ENCODE results near the gene UBTF.

The UBTF gene

DNA sequence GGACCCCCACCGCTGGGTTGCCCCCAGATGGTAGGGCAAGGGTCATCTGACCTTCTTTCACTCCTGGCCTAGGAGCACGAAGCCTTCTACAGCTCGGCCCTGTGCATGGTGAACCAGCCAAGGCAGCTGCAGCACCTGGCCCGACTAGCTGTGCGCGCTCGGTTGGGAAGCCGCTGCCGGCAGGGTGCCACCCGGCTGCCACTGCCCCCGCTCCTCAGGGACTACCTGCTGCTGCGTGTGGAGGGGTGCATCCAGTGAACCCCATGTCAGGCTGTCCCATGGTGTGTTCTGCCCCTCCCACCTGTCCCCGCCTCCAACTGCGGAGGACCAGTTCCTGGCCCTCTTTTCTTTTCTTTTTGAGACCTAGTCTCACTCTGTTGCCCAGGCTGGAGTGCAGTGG, 41.3 kb downstream of the UBTF start:
- no peak overlapping the region for H2BK120ac ChIP-seq (ENCODE audit: low read depth, low read length)

DNA sequence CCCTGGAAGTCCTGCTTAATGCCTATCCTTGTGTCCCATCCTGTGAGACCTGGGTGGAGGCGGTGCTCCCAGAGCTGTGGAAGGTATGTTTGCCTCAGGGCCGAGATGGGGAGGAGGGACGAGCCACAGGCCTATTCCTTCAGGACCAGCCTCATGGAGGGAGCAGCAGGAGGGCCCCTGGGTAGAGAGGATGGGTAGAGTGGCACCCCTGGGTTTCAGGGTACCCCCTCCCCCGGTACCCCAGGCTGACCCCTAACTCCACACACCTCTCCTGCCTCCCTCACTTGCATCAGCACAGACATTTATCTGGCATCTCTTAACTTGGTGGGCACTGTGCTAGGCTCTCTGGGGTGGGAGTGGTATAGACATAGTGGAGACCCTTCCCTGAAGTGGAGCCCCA, 41.8 kb downstream of the UBTF start:
- no peak overlapping the region for H3K4me2 ChIP-seq (ENCODE audit: low read length)
- H3K9ac ChIP-seq (ENCODE audit: low read length): no peak overlapping the region
- no peaks in the 10 kb centered on the region for H3K79me2 ChIP-seq (ENCODE audit: control insufficient read depth, insufficient read depth, low read length)
- no peak for DNase-seq
- H3K18ac ChIP-seq (ENCODE audit: low read length): no peak overlapping the region
- H3K79me1 ChIP-seq (ENCODE audit: low read length): peaks cover 2% of the 10 kb centered on the region
- WGBS (ENCODE audit: extremely low coverage, insufficient coverage, low lambda C conversion rate): no CpG with 5 or more reads among the region's 4 CpGs
- no peak overlapping the region for H2BK15ac ChIP-seq (replicated peaks; ENCODE audit: low read depth)
- no peak overlapping the region for H3K4me3 ChIP-seq (ENCODE audit: low read length)
- H3K36me3 ChIP-seq (ENCODE audit: control insufficient read depth, insufficient read depth, low read length): no peaks in the 10 kb centered on the region
- H2BK120ac ChIP-seq (ENCODE audit: low read depth, low read length): no peak overlapping the region
- no peaks in the 10 kb centered on the region for H3K4me1 ChIP-seq (ENCODE audit: control insufficient read depth, low read depth, low read length)
- no peak overlapping the region for H3K23ac ChIP-seq (ENCODE audit: low read length)
- H3K27ac ChIP-seq (ENCODE audit: low read depth, low read length): no peak overlapping the region
- H3K27me3 ChIP-seq (ENCODE audit: insufficient read depth, low read length, poor library complexity): no peaks in the 10 kb centered on the region
- H4K5ac ChIP-seq (ENCODE audit: low read length): no peak overlapping the region
- no peak overlapping the region for H4K8ac ChIP-seq (ENCODE audit: low read depth, low read length)
- H3K4ac ChIP-seq (ENCODE audit: low read depth, low read length): no peak overlapping the region
- H2AK5ac ChIP-seq (ENCODE audit: low read length): no peak overlapping the region
- no peak overlapping the region for H3K56ac ChIP-seq (ENCODE audit: low read length)
- no peak overlapping the region for H2BK5ac ChIP-seq (ENCODE audit: low read length)

More for the DNA sequence above, 41.3 kb downstream of the UBTF start:
- Histone ChIP-seq H3K4me2 (ENCODE audit: low read length) (no peak overlapping the region), H3K27me3 (ENCODE audit: insufficient read depth, low read length, poor library complexity) (no peaks in the 10 kb centered on the region), H3K4ac (ENCODE audit: low read depth, low read length) (no peak overlapping the region), H3K27ac (ENCODE audit: low read depth, low read length) (no peak overlapping the region), H4K8ac (ENCODE audit: low read depth, low read length) (no peak overlapping the region), H3K18ac (ENCODE audit: low read length) (no peak overlapping the region), H3K9ac (ENCODE audit: low read length) (no peak overlapping the region), H2BK15ac (replicated peaks; ENCODE audit: low read depth) (no peak overlapping the region), H2AK5ac (ENCODE audit: low read length) (no peak overlapping the region), H4K5ac (ENCODE audit: low read length) (no peak overlapping the region), H3K36me3 (ENCODE audit: control insufficient read depth, insufficient read depth, low read length) (no peaks in the 10 kb centered on the region), H3K56ac (ENCODE audit: low read length) (no peak overlapping the region), H3K23ac (ENCODE audit: low read length) (no peak overlapping the region), H3K4me3 (ENCODE audit: low read length) (no peak overlapping the region), H3K79me1 (ENCODE audit: low read length) (peaks cover 3% of the 10 kb centered on the region), H2BK5ac (ENCODE audit: low read length) (no peak overlapping the region), H3K4me1 (ENCODE audit: control insufficient read depth, low read depth, low read length) (no peaks in the 10 kb centered on the region), H3K79me2 (ENCODE audit: control insufficient read depth, insufficient read depth, low read length) (peaks cover 1% of the 10 kb centered on the region)
- DNase-seq: no peak
- no CpG with 5 or more reads among the region's 14 CpGs for WGBS (ENCODE audit: extremely low coverage, insufficient coverage, low lambda C conversion rate)

DNA sequence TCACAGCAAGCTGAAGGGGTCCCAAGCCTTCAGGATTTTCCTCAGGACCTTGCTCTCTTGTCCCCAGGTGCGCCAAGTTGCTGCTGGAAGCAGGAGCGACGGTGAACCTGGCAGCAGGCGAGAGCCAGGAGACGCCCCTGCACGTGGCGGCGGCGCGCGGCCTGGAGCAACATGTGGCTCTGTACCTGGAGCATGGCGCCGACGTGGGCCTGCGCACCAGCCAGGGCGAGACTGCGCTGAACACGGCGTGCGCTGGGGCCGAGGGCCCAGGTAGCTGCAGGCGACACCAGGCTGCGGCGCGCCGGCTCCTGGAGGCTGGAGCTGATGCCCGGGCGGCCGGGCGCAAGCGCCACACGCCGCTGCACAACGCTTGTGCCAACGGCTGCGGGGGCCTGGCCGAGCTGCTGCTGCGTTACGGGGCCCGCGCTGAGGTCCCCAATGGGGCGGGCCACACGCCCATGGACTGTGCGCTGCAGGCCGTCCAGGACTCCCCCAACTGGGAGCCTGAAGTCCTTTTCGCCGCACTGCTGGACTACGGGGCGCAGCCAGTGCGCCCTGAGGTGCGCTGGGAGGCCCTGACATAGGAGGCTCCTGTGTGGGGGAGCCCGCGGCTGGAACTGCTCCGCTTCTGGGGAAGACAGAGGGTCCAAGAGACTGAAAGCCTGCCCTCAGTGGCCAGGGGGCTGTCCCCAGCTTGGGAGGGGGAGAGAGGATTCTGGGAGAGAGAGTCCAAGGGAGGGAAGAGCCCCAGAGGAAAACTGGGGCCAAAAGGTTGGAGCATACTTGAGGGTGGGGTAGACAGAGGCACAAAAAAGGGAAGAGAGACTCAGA, 42.6 kb downstream of the UBTF start:
- no CpG with 5 or more reads among the region's 54 CpGs for WGBS (ENCODE audit: extremely low coverage, insufficient coverage, low lambda C conversion rate)
- H3K4me3 ChIP-seq (ENCODE audit: low read length): no peak overlapping the region

DNA sequence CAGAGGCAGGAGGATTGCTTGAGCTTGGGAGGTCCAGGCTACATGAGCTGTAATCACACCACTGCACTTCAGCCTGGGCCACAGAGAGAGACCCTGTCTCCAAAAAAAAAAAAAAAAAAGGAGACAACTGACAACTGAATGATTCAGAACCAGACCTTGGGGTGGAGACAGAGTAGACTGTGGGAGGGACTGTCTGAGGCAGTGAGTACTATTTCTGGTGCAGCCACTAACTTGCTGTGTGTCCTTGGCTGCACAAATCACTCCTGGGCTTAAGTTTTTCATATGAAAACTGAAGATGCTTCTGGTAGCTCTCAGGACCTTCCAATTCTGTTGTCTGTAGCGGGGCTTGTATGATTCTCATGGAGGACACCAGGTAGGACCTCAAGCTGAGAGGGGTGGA, 43.2 kb downstream of the UBTF start:
- Histone ChIP-seq H3K9ac (ENCODE audit: low read length) (no peak overlapping the region), H3K79me1 (ENCODE audit: low read length) (no peaks in the 10 kb centered on the region), H4K5ac (ENCODE audit: low read length) (no peak overlapping the region), H3K4me3 (ENCODE audit: low read length) (no peak overlapping the region), H4K8ac (ENCODE audit: low read depth, low read length) (no peak overlapping the region), H2BK15ac (replicated peaks; ENCODE audit: low read depth) (no peak overlapping the region), H3K18ac (ENCODE audit: low read length) (no peak overlapping the region), H3K4me2 (ENCODE audit: low read length) (no peak overlapping the region), H3K27ac (ENCODE audit: low read depth, low read length) (no peak overlapping the region), H3K4me1 (ENCODE audit: control insufficient read depth, low read depth, low read length) (no peaks in the 10 kb centered on the region), H2BK5ac (ENCODE audit: low read length) (no peak overlapping the region), H3K36me3 (ENCODE audit: control insufficient read depth, insufficient read depth, low read length) (no peaks in the 10 kb centered on the region), H3K4ac (ENCODE audit: low read depth, low read length) (no peak overlapping the region), H2BK120ac (ENCODE audit: low read depth, low read length) (no peak overlapping the region), H3K27me3 (ENCODE audit: insufficient read depth, low read length, poor library complexity) (no peaks in the 10 kb centered on the region), H2AK5ac (ENCODE audit: low read length) (no peak overlapping the region), H3K23ac (ENCODE audit: low read length) (no peak overlapping the region), H3K79me2 (ENCODE audit: control insufficient read depth, insufficient read depth, low read length) (no peaks in the 10 kb centered on the region), H3K56ac (ENCODE audit: low read length) (no peak overlapping the region)
- DNase-seq: no peak
- no CpG with 5 or more reads among the region's 1 CpG for WGBS (ENCODE audit: extremely low coverage, insufficient coverage, low lambda C conversion rate)

More for the DNA sequence above, 42.6 kb downstream of the UBTF start:
- no peak overlapping the region for H4K8ac ChIP-seq (ENCODE audit: low read depth, low read length)
- no peaks in the 10 kb centered on the region for H3K79me2 ChIP-seq (ENCODE audit: control insufficient read depth, insufficient read depth, low read length)
- H3K36me3 ChIP-seq (ENCODE audit: control insufficient read depth, insufficient read depth, low read length): no peaks in the 10 kb centered on the region
- H3K18ac ChIP-seq (ENCODE audit: low read length): no peak overlapping the region
- no peak overlapping the region for H2BK120ac ChIP-seq (ENCODE audit: low read depth, low read length)
- H3K4me1 ChIP-seq (ENCODE audit: control insufficient read depth, low read depth, low read length): no peaks in the 10 kb centered on the region
- H3K56ac ChIP-seq (ENCODE audit: low read length): no peak overlapping the region
- no peaks in the 10 kb centered on the region for H3K27me3 ChIP-seq (ENCODE audit: insufficient read depth, low read length, poor library complexity)
- H3K23ac ChIP-seq (ENCODE audit: low read length): no peak overlapping the region
- no peak overlapping the region for H3K4me2 ChIP-seq (ENCODE audit: low read length)
- no peak overlapping the region for H4K5ac ChIP-seq (ENCODE audit: low read length)
- H2BK5ac ChIP-seq (ENCODE audit: low read length): no peak overlapping the region
- H3K27ac ChIP-seq (ENCODE audit: low read depth, low read length): no peak overlapping the region
- no peak overlapping the region for H2AK5ac ChIP-seq (ENCODE audit: low read length)
- H3K79me1 ChIP-seq (ENCODE audit: low read length): peaks cover 2% of the 10 kb centered on the region
- no peak overlapping the region for H3K4ac ChIP-seq (ENCODE audit: low read depth, low read length)
- no peak for DNase-seq
- H2BK15ac ChIP-seq (replicated peaks; ENCODE audit: low read depth): no peak overlapping the region
- no peak overlapping the region for H3K9ac ChIP-seq (ENCODE audit: low read length)

DNA sequence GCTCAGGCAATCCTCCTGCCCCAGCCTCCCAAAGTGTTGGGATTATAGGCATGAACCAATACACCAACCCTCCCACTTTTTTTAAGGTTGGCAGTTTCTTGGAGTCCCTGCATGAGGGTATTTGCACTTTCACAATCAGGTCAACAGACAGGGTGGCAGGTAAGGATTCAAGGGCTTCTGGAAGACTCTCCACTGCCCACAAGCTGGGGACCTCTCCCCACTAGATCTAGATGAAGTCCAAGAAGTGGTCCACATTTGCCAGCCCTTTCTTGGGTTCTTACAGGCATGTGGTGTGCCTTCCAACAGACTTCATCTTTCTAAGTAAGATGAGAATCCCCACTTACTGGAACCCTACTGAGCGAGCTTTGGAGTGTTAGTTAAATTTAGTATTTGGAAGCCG, 45.0 kb downstream of the UBTF start:
- H3K36me3 ChIP-seq (ENCODE audit: control insufficient read depth, insufficient read depth, low read length): no peaks in the 10 kb centered on the region
- no peak overlapping the region for H2AK5ac ChIP-seq (ENCODE audit: low read length)
- no peak overlapping the region for H2BK5ac ChIP-seq (ENCODE audit: low read length)
- H3K79me1 ChIP-seq (ENCODE audit: low read length): no peaks in the 10 kb centered on the region
- no peak for DNase-seq
- no peak overlapping the region for H2BK15ac ChIP-seq (replicated peaks; ENCODE audit: low read depth)
- H3K27ac ChIP-seq (ENCODE audit: low read depth, low read length): no peak overlapping the region
- no peak overlapping the region for H3K23ac ChIP-seq (ENCODE audit: low read length)
- H3K4ac ChIP-seq (ENCODE audit: low read depth, low read length): no peak overlapping the region
- H4K5ac ChIP-seq (ENCODE audit: low read length): no peak overlapping the region
- H3K9ac ChIP-seq (ENCODE audit: low read length): no peak overlapping the region
- H3K18ac ChIP-seq (ENCODE audit: low read length): no peak overlapping the region
- no peak overlapping the region for H3K56ac ChIP-seq (ENCODE audit: low read length)
- no peak overlapping the region for H3K4me2 ChIP-seq (ENCODE audit: low read length)
- no peaks in the 10 kb centered on the region for H3K79me2 ChIP-seq (ENCODE audit: control insufficient read depth, insufficient read depth, low read length)
- no CpG with 5 or more reads among the region's 2 CpGs for WGBS (ENCODE audit: extremely low coverage, insufficient coverage, low lambda C conversion rate)
- no peak overlapping the region for H2BK120ac ChIP-seq (ENCODE audit: low read depth, low read length)
- no peak overlapping the region for H4K8ac ChIP-seq (ENCODE audit: low read depth, low read length)
- no peak overlapping the region for H3K4me3 ChIP-seq (ENCODE audit: low read length)
- H3K4me1 ChIP-seq (ENCODE audit: control insufficient read depth, low read depth, low read length): no peaks in the 10 kb centered on the region
- H3K27me3 ChIP-seq (ENCODE audit: insufficient read depth, low read length, poor library complexity): no peaks in the 10 kb centered on the region

Measured in mesendoderm (in vitro differentiated cells).